PC-3 (cell line): ENCODE results near the gene TYK2. TPM values are rescaled to one million over a fixed set of nuclear protein-coding genes. Genes with fewer than 3 reads are reported as not detected.
A peak's percentile ranks its signal among the peaks of the same experiment; 100 is the strongest.

Experiments used
- ATAC-seq: fragments of 200-7000 bp; cut with Tn5 transposase; 2 replicates; pipeline ENCODE4 v1.9.1; 2020; ENCODE audit warnings: mild to moderate bottlenecking, moderate library complexity
- BruUV-seq: library from RNA; stranded (reverse); fragments of 400-500 nt; replicated peaks from 2 replicates; lab custom pipeline; 2021; lab: Mats Ljungman, UMichigan
- CTCF ChIA-PET: fragments of 300-600 bp; sonication (Branson Sonifier 250); formaldehyde crosslinking; loops from one replicate; lab custom pipeline; 2022; ENCODE audit warnings: antibody characterized with exemption; lab: Charles Lee
- POLR2A ChIA-PET: fragments of 300-600 bp; sonication (Branson Sonifier 250); formaldehyde crosslinking; loops from one replicate; lab custom pipeline; 2022; ENCODE audit warnings: antibody characterized with exemption; ENCODE audit not compliant: unreplicated experiment; lab: Charles Lee
- DNase-seq: peaks from one replicate; pipeline ENCODE4 v3.0.0-alpha.2; 2015
- H2AFZ ChIP-seq: fragments of 300-600 bp; sonication (generic); 2 replicates; pipeline ENCODE4 v1.6.0; 2016; ENCODE audit warnings: antibody characterized with exemption, low read length
- H3F3A ChIP-seq: fragments of 300-600 bp; sonication (generic); one replicate; pipeline ENCODE4 v1.6.0; 2017; ENCODE audit warnings: antibody characterized with exemption, low read length, control low read depth, mild to moderate bottlenecking; ENCODE audit not compliant: unreplicated experiment
- H3K27ac ChIP-seq: fragments of 300-600 bp; sonication (generic); 2 replicates; pipeline ENCODE4 v1.5.1; 2016; ENCODE audit warnings: mild to moderate bottlenecking, low read length
- H3K27me3 ChIP-seq: fragments of 300-600 bp; sonication (generic); 2 replicates; pipeline ENCODE4 v1.6.1; 2016; ENCODE audit warnings: low read length, mixed read lengths
- H3K36me3 ChIP-seq: fragments of 300-600 bp; sonication (generic); 2 replicates; pipeline ENCODE4 v1.6.1; 2016; ENCODE audit warnings: low read depth, mixed run types, low read length, mixed read lengths
- H3K4me1 ChIP-seq: fragments of 300-600 bp; sonication (generic); 2 replicates; pipeline ENCODE4 v1.5.1; 2016; ENCODE audit warnings: low read length; ENCODE audit not compliant: insufficient read depth
- H3K4me2 ChIP-seq: fragments of 300-600 bp; sonication (generic); 2 replicates; pipeline ENCODE4 v1.6.0; 2016; ENCODE audit warnings: low read length
- H3K4me3 ChIP-seq: fragments of 300-600 bp; sonication (generic); 2 replicates; pipeline ENCODE4 v1.5.1; 2016; ENCODE audit warnings: mild to moderate bottlenecking, low read length, mixed read lengths
- H3K79me2 ChIP-seq: fragments of 300-600 bp; sonication (generic); 2 replicates; pipeline ENCODE4 v1.6.1; 2017; ENCODE audit warnings: low read length, mixed read lengths
- H3K9ac ChIP-seq: fragments of 300-600 bp; sonication (generic); 2 replicates; pipeline ENCODE4 v1.6.0; 2016; ENCODE audit warnings: mild to moderate bottlenecking, low read length
- H3K9me2 ChIP-seq: fragments of 300-600 bp; sonication (generic); replicated peaks from 2 replicates; pipeline ENCODE4 v1.6.1; 2016; ENCODE audit warnings: mixed run types, low read length, mixed read lengths
- H3K9me3 ChIP-seq: fragments of 300-600 bp; sonication (generic); 2 replicates; pipeline ENCODE4 v1.6.1; 2016; ENCODE audit warnings: low read length, mixed read lengths
- H4K20me1 ChIP-seq: fragments of 300-600 bp; sonication (generic); 2 replicates; pipeline ENCODE4 v1.6.1; 2016; ENCODE audit warnings: low read length, mixed read lengths
- CTCF ChIP-seq: fragments of 300-600 bp; sonication (generic); conservative IDR thresholded peaks from 2 replicates; pipeline ENCODE4 v1.5.1; 2017; ENCODE audit warnings: antibody characterized with exemption, low read depth, mild to moderate bottlenecking, low read length
- EZH2 ChIP-seq: fragments of 300-600 bp; sonication (generic); IDR thresholded peaks from one replicate; pipeline ENCODE4 v1.6.1; 2017; ENCODE audit warnings: antibody characterized with exemption, mild to moderate bottlenecking, low read length; ENCODE audit not compliant: unreplicated experiment
- EZH2phosphoT487 ChIP-seq: fragments of 300-600 bp; sonication (generic); IDR thresholded peaks from 2 replicates; pipeline ENCODE4 v1.6.1; 2018; ENCODE audit warnings: mild to moderate bottlenecking, antibody characterized with exemption, low read length, borderline replicate concordance
- intact Hi-C: fragments of 100-400 bp; cut with micrococcal nuclease; formaldehyde crosslinking; loops from 2 replicates; pipeline ENCODE4 v1.9.0; 2023
- total RNA-seq: library from RNA; depleted of rRNA; stranded (reverse); fragments of >200 nt; gene quantifications from 2 replicates; pipeline ENCODE4 v1.2.3, GENCODE V29; 2014

TYK2 gene
- total RNA-seq, 1 experiment from 2014 or later, result 177 TPM

GRCh38 chr19:10333758-10334587 lies 46.4 kb downstream of the TYK2 start:
- H3K4me2 ChIP-seq, result peak overlapping the region; percentile 96
- CTCF ChIA-PET, result interaction anchor here (0.6 to 2.2 kb wide), 5 partner anchors 48 to 75 kb away, joined by 3 to 15 read pairs (median 5); partner anchors contain the start of gene ICAM1

GRCh38 chr19:10332965-10333757 lies 47.2 kb downstream of the TYK2 start, which contains the start of gene RAVER1:
Gene RAVER1, minus strand, starts transcription at chr19:10333529. Its CDS starts 22 bp downstream, at chr19:10333507.
- Histone ChIP-seq H3K9me3 (no peaks in the 10 kb centered on the region), H2AFZ (peak within 1 kb of the TSS; percentile 84), H3K9ac (peak within 1 kb of the TSS; percentile 86), H3K36me3 (peaks cover 20% of the 10 kb centered on the region), H4K20me1 (peaks cover 10% of the 10 kb centered on the region), H3K9me2 (no peaks in the 10 kb centered on the region), H3K27ac (peak within 1 kb of the TSS; percentile 55), H3K79me2 (peaks cover 50% of the 10 kb centered on the region), H3K4me2 (peak within 1 kb of the TSS; percentile 96), H3K4me1 (peaks cover 22% of the 10 kb centered on the region), H3K27me3 (no peaks in the 10 kb centered on the region), H3K4me3 (peak within 1 kb of the TSS; percentile 84), H3F3A (no peaks in the 10 kb centered on the region)
- intact Hi-C loops, result loop anchor here (10.0 kb wide), 1 partner anchor 52 kb away; the partner anchor contains the start of gene TYK2
- no TSS peak for BruUV-seq
- ChIA-PET CTCF (interaction anchor here (0.6 to 2.2 kb wide), 4 partner anchors 47 to 83 kb away, joined by 5 to 15 read pairs (median 7); partner anchors contain the start of gene ICAM1), POLR2A (interaction anchor here (0.5 to 0.6 kb wide), 5 partner anchors 16 to 875 kb away, joined by 4 to 26 read pairs (median 10); partner anchors contain the start of gene ICAM1)
- peak; percentile 76 for ATAC-seq
- TF ChIP-seq CTCF, result no peak
- TF ChIP-seq EZH2phosphoT487, result no peak
- no peak for TF ChIP-seq EZH2
- peak; percentile 98 for DNase-seq

More at GRCh38 chr19:10333758-10334587, 46.4 kb downstream of the TYK2 start:
- Histone ChIP-seq H2AFZ (peak overlapping the region; percentile 82), H3K9me2 (no peaks in the 10 kb centered on the region), H3K27ac (peak overlapping the region; percentile 5), H3K4me1 (peaks cover 22% of the 10 kb centered on the region), H3F3A (no peaks in the 10 kb centered on the region), H3K79me2 (peaks cover 47% of the 10 kb centered on the region), H3K9me3 (no peaks in the 10 kb centered on the region), H3K4me3 (peak overlapping the region; percentile 84), H4K20me1 (peaks cover 10% of the 10 kb centered on the region), H3K27me3 (no peaks in the 10 kb centered on the region), H3K9ac (peak overlapping the region; percentile 86), H3K36me3 (peaks cover 14% of the 10 kb centered on the region)
- DNase-seq (peak; percentile 20), ATAC-seq (peak; percentile 2)
- TF ChIP-seq CTCF, result no peak
- no peak for TF ChIP-seq EZH2phosphoT487
- no peak for TF ChIP-seq EZH2
- TSS peak; percentile 80 for BruUV-seq
- intact Hi-C loops, result loop anchor here (10.0 kb wide), 1 partner anchor 51 kb away; the partner anchor contains the start of gene TYK2
- POLR2A ChIA-PET, result interaction anchor here (0.5 to 0.8 kb wide), 9 partner anchors 17 to 1653 kb away, joined by 4 to 26 read pairs (median 9); partner anchors contain the start of gene TYK2
